ENCODE data around the gene CYP2R1.

- TF ChIP-seq POLR2A (IDR thresholded peaks at IDR 0.05) (no peak), POLR2AphosphoS5 (IDR thresholded peaks at IDR 0.05; ENCODE audit: insufficient read depth in 1 of 2, low read depth in 1 of 2) (no peak)
- TF ChIP-seq, protein P1, sequence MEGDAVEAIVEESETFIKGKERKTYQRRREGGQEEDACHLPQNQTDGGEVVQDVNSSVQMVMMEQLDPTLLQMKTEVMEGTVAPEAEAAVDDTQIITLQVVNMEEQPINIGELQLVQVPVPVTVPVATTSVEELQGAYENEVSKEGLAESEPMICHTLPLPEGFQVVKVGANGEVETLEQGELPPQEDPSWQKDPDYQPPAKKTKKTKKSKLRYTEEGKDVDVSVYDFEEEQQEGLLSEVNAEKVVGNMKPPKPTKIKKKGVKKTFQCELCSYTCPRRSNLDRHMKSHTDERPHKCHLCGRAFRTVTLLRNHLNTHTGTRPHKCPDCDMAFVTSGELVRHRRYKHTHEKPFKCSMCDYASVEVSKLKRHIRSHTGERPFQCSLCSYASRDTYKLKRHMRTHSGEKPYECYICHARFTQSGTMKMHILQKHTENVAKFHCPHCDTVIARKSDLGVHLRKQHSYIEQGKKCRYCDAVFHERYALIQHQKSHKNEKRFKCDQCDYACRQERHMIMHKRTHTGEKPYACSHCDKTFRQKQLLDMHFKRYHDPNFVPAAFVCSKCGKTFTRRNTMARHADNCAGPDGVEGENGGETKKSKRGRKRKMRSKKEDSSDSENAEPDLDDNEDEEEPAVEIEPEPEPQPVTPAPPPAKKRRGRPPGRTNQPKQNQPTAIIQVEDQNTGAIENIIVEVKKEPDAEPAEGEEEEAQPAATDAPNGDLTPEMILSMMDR (IDR thresholded peaks at IDR 0.05): no peak
Measured at GRCh38 chr11:14938936-14939335, 46.9 kb upstream of the CYP2R1 start.
